CD4-positive, alpha-beta T cell (primary cell): ENCODE data around the gene PARP1. TPM values are rescaled to one million over a fixed set of nuclear protein-coding genes. Genes with fewer than 3 reads are reported as not detected.

Source experiments
- ATAC-seq: fragments of 200-7000 bp; cut with Tn5 transposase; one replicate; pipeline ENCODE4 v1.10.0; 2022; ENCODE audit warnings: mild to moderate bottlenecking; ENCODE audit not compliant: poor library complexity
- CTCF ChIA-PET: fragments of 350-600 bp; sonication (Branson Sonifier 250); formaldehyde crosslinking; loops from one replicate; lab custom pipeline; 2021; ENCODE audit warnings: antibody characterized with exemption, inconsistent platforms; lab: Charles Lee
- POLR2A ChIA-PET: fragments of 350-600 bp; sonication (Branson Sonifier 250); formaldehyde crosslinking; loops from one replicate; lab custom pipeline; 2021; ENCODE audit warnings: antibody characterized with exemption, inconsistent platforms; lab: Charles Lee
- DNase-seq, 14 experiments: peaks; one replicate each; pipeline ENCODE4 v3.0.0-alpha.2; 2013 to 2020; ENCODE audit warnings: mixed read lengths in 2 of 14
- H3K27ac ChIP-seq, 2 donors: one replicate each; pipeline versions ENCODE4 v1.5.1 to v1.7.0; 2013; ENCODE audit warnings: low read length in 2 of 2, low read depth in 1 of 2, mild to moderate bottlenecking in 1 of 2
- H3K27me3 ChIP-seq, 2 experiments: 1 replicate in 1 of 2; 2 replicates in 1 of 2; pipeline versions ENCODE4 v1.6.1 to v1.7.0; 2013; ENCODE audit warnings: low read length in 2 of 2, control low read depth in 1 of 2, mild to moderate bottlenecking in 1 of 2, moderate library complexity in 1 of 2; ENCODE audit not compliant: insufficient read depth in 2 of 2, control insufficient read depth in 1 of 2
- H3K36me3 ChIP-seq: one replicate; pipeline ENCODE4 v1.6.1; 2013; ENCODE audit warnings: low read length, control low read depth; ENCODE audit not compliant: insufficient read depth
- H3K4me1 ChIP-seq: one replicate; pipeline ENCODE4 v1.6.1; 2013; ENCODE audit warnings: low read length, control low read depth; ENCODE audit not compliant: insufficient read depth
- H3K4me3 ChIP-seq: one replicate; pipeline ENCODE4 v1.5.1; 2013; ENCODE audit warnings: mild to moderate bottlenecking, low read length, moderate library complexity
- H3K9me3 ChIP-seq, 2 experiments: 1 replicate in 1 of 2; 2 replicates in 1 of 2; pipeline versions ENCODE4 v1.6.1 to v1.7.0; 2013; ENCODE audit warnings: low read length in 2 of 2, mild to moderate bottlenecking in 2 of 2, control low read depth in 1 of 2, moderate library complexity in 1 of 2; ENCODE audit not compliant: control insufficient read depth in 1 of 2, insufficient read depth in 1 of 2
- H3K27ac Mint-ChIP-seq: one replicate; pipeline ENCODE4 v1.8.0; 2020; ENCODE audit warnings: mixed read lengths
- H3K27me3 Mint-ChIP-seq: one replicate; pipeline ENCODE4 v1.8.0; 2021; ENCODE audit warnings: mixed read lengths
- H3K36me3 Mint-ChIP-seq: one replicate; pipeline ENCODE4 v1.8.0; 2021; ENCODE audit warnings: low read depth, mixed read lengths
- H3K4me1 Mint-ChIP-seq: one replicate; pipeline ENCODE4 v1.8.0; 2021; ENCODE audit warnings: low read depth, mixed read lengths
- H3K4me3 Mint-ChIP-seq: one replicate; pipeline ENCODE4 v1.8.0; 2020; ENCODE audit warnings: mild to moderate bottlenecking, mixed read lengths
- H3K9me3 Mint-ChIP-seq: one replicate; pipeline ENCODE4 v1.8.0; 2020; ENCODE audit warnings: mixed read lengths
- CTCF ChIP-seq: fragments of 200-600 bp; IDR thresholded peaks from one replicate; pipeline ENCODE4 v1.8.0; 2022; ENCODE audit warnings: antibody characterized with exemption, mild to moderate bottlenecking
- intact Hi-C, 2 experiments: fragments of 100-400 bp; cut with DNase I in 1 of 2; cut with micrococcal nuclease in 1 of 2; formaldehyde crosslinking; loops; one replicate each; pipeline versions ENCODE4 v1.15.1 to v1.9.0; 2023 to 2025; cut with DNase I, micrococcal nuclease
- total RNA-seq, 174 experiments: library from RNA in 2 of 174; stranded (reverse) in 2 of 174; gene quantifications; one replicate each; pipeline ENCODE4 v1.2.3 and lab custom pipeline; 2021 to 2026

PARP1 gene
- total RNA-seq, 2 experiments from 2014 or later, result 59.3 to 63.6 TPM

GRCh38 chr1:226436855-226437491, 29.1 kb upstream of the PARP1 start:
- no peak for TF ChIP-seq CTCF
- intact Hi-C loops, result no loop called here
- Histone ChIP-seq H3K27ac (no peak overlapping the region), H3K9me3 (no peaks in the 10 kb centered on the region), H3K4me1 (no peaks in the 10 kb centered on the region), H3K36me3 (no peaks in the 10 kb centered on the region), H3K4me3 (no peak overlapping the region), H3K27me3 (no peaks in the 10 kb centered on the region)
- DNase-seq (no peak), ATAC-seq (no peak)
- H3K4me1 Mint-ChIP-seq, result no peaks in the 10 kb centered on the region
- H3K36me3 Mint-ChIP-seq, result no peaks in the 10 kb centered on the region
- no peaks in the 10 kb centered on the region for H3K9me3 Mint-ChIP-seq
- no peak overlapping the region for H3K27ac Mint-ChIP-seq
- ChIA-PET CTCF (interaction anchor here (1.6 kb wide), 1 partner anchor 29 kb away, joined by 5 read pairs; the partner anchor contains the start of gene PARP1), POLR2A (interaction anchor here (1.1 to 2.1 kb wide), 3 partner anchors 8 to 29 kb away, joined by 5 read pairs; partner anchors contain the start of gene PARP1)
- no peaks in the 10 kb centered on the region for H3K27me3 Mint-ChIP-seq
- no peak overlapping the region for H3K4me3 Mint-ChIP-seq

GRCh38 chr1:226436472-226436854, 28.6 kb upstream of the PARP1 start:
- H3K4me3 ChIP-seq, result no peak overlapping the region
- no peaks in the 10 kb centered on the region for H3K9me3 Mint-ChIP-seq
- H3K27ac Mint-ChIP-seq, result no peak overlapping the region
- H3K27ac ChIP-seq, result no peak overlapping the region
- H3K36me3 ChIP-seq, result no peaks in the 10 kb centered on the region
- no peaks in the 10 kb centered on the region for H3K27me3 Mint-ChIP-seq
- H3K36me3 Mint-ChIP-seq, result no peaks in the 10 kb centered on the region
- DNase-seq (no peak), ATAC-seq (no peak)
- no peaks in the 10 kb centered on the region for H3K27me3 ChIP-seq
- no peak overlapping the region for H3K4me3 Mint-ChIP-seq
- no peaks in the 10 kb centered on the region for H3K4me1 Mint-ChIP-seq
- ChIA-PET POLR2A (interaction anchor here (1.1 to 1.5 kb wide), 2 partner anchors 8 to 11 kb away, joined by 5 read pairs; no protein-coding TSS in a partner anchor), CTCF (interaction anchor here (1.6 kb wide), 1 partner anchor 28 kb away, joined by 5 read pairs; the partner anchor contains the start of gene PARP1)
- TF ChIP-seq CTCF, result no peak
- H3K4me1 ChIP-seq, result no peaks in the 10 kb centered on the region
- intact Hi-C loops, result no loop called here
- H3K9me3 ChIP-seq, result no peaks in the 10 kb centered on the region

GRCh38 chr1:226433341-226433720, 25.4 kb upstream of the PARP1 start:
- H3K4me1 Mint-ChIP-seq, result peaks cover 8% of the 10 kb centered on the region
- H3K9me3 Mint-ChIP-seq, result no peaks in the 10 kb centered on the region
- no peaks in the 10 kb centered on the region for H3K36me3 Mint-ChIP-seq
- H3K9me3 ChIP-seq, result no peaks in the 10 kb centered on the region
- no peaks in the 10 kb centered on the region for H3K27me3 ChIP-seq
- H3K4me1 ChIP-seq, result peaks cover 9% of the 10 kb centered on the region
- no peak overlapping the region for H3K27ac ChIP-seq
- ATAC-seq (no peak), DNase-seq (no peak)
- no peak overlapping the region for H3K4me3 Mint-ChIP-seq
- no peak for TF ChIP-seq CTCF
- no peak overlapping the region for H3K4me3 ChIP-seq
- ChIA-PET CTCF (no interaction called here), POLR2A (interaction anchor here (1.6 kb wide), 1 partner anchor 25 kb away, joined by 5 read pairs; the partner anchor contains the start of gene PARP1)
- no peak overlapping the region for H3K27ac Mint-ChIP-seq
- H3K27me3 Mint-ChIP-seq, result no peaks in the 10 kb centered on the region
- intact Hi-C loops, result no loop called here
- no peaks in the 10 kb centered on the region for H3K36me3 ChIP-seq
